HepG2 (cell line): Measurements from ENCODE around the gene NOL4L. TPM values are rescaled to one million over a fixed set of nuclear protein-coding genes. Genes with fewer than 3 reads are reported as not detected.

Experiments used
- ARHGAP35 ChIP-seq: sonication (generic); formaldehyde crosslinking; IDR thresholded peaks from 2 replicates; pipeline ENCODE4 v1.9.0; 2022; ENCODE audit warnings: mild to moderate bottlenecking, inconsistent platforms, moderate library complexity, missing genetic modification reagents, borderline replicate concordance
- ATF2 ChIP-seq: sonication (generic); formaldehyde crosslinking; IDR thresholded peaks from 2 replicates; pipeline ENCODE4 v1.4.0; 2020; ENCODE audit warnings: missing genetic modification reagents
- GATAD2A ChIP-seq: IDR thresholded peaks from 2 replicates; pipeline ENCODE4 v1.6.1; 2016
- GMEB1 ChIP-seq: sonication (generic); formaldehyde crosslinking; IDR thresholded peaks from 2 replicates; pipeline ENCODE4 v1.5.1; 2020; ENCODE audit warnings: missing genetic modification reagents, mild to moderate bottlenecking, borderline replicate concordance
- IRF2 ChIP-seq: IDR thresholded peaks from 2 replicates; pipeline ENCODE4 v1.6.1; 2018; ENCODE audit warnings: missing genetic modification reagents, missing compliant biosample characterization
- JUN ChIP-seq: sonication (generic); formaldehyde crosslinking; IDR thresholded peaks from 2 replicates; pipeline ENCODE4 v1.4.0; 2020; ENCODE audit warnings: mild to moderate bottlenecking, missing genetic modification reagents
- KLF6 ChIP-seq: IDR thresholded peaks from 2 replicates; pipeline ENCODE4 v1.8.0; 2016; ENCODE audit warnings: missing biosample characterization, missing genetic modification reagents
- MIER2 ChIP-seq: IDR thresholded peaks from 2 replicates; pipeline ENCODE4 v1.6.1; 2016; ENCODE audit warnings: missing biosample characterization, missing genetic modification reagents
- NR2F1 ChIP-seq, 2 experiments: fragments of 450-650 bp in 1 of 2; formaldehyde crosslinking in 1 of 2; IDR thresholded peaks; 2 replicates each; pipeline versions ENCODE4 v1.5.0 to v1.6.1; 2016 to 2020; ENCODE audit warnings: mild to moderate bottlenecking in 1 of 2, missing compliant biosample characterization in 1 of 2, missing genetic modification reagents in 1 of 2, moderate library complexity in 1 of 2
- NRL ChIP-seq: sonication (generic); formaldehyde crosslinking; IDR thresholded peaks from 2 replicates; pipeline ENCODE4 v1.5.0; 2020; ENCODE audit warnings: missing genetic modification reagents, mild to moderate bottlenecking, moderate library complexity, borderline replicate concordance
- RXRB ChIP-seq: IDR thresholded peaks from 2 replicates; pipeline ENCODE4 v1.6.1; 2016; ENCODE audit warnings: borderline replicate concordance, missing genetic modification reagents, missing compliant biosample characterization
- SAFB2 ChIP-seq: sonication (generic); formaldehyde crosslinking; IDR thresholded peaks from 2 replicates; pipeline ENCODE4 v1.5.1; 2020; ENCODE audit warnings: missing genetic modification reagents, low read depth, mild to moderate bottlenecking, borderline replicate concordance
- ZBTB42 ChIP-seq: sonication (generic); formaldehyde crosslinking; IDR thresholded peaks from 2 replicates; pipeline ENCODE4 v1.5.0; 2020; ENCODE audit warnings: mild to moderate bottlenecking, missing genetic modification reagents
- ZNF230 ChIP-seq: sonication (generic); formaldehyde crosslinking; IDR thresholded peaks from 2 replicates; pipeline ENCODE4 v1.4.0; 2020; ENCODE audit warnings: mild to moderate bottlenecking, missing genetic modification reagents
- ZNF598 ChIP-seq: sonication (generic); formaldehyde crosslinking; IDR thresholded peaks from 2 replicates; pipeline ENCODE4 v1.5.1; 2020; ENCODE audit warnings: mild to moderate bottlenecking, missing genetic modification reagents, borderline replicate concordance
- ZNF724P ChIP-seq: sonication (generic); formaldehyde crosslinking; IDR thresholded peaks from 2 replicates; pipeline ENCODE4 v1.8.0; 2022; ENCODE audit warnings: missing genetic modification reagents, borderline replicate concordance
- ZNF777 ChIP-seq: sonication (generic); formaldehyde crosslinking; IDR thresholded peaks from 2 replicates; pipeline ENCODE4 v1.4.0; 2020; ENCODE audit warnings: missing genetic modification reagents
- polyA plus RNA-seq, 8 experiments: library from polyadenylated mRNA; depleted of rRNA in 3 of 8; stranded (reverse) in 7 of 8; unstranded in 1 of 8; fragments of >200 nt; fragmentation: Illumina TruSeq in 4 of 8; extraction: Trizol in 4 of 8; gene quantifications; 2 replicates each; pipeline versions ENCODE4 v1.2.1 to v1.2.3, GENCODE V29; 2011 to 2016; ENCODE audit warnings: low read depth in 4 of 8, missing spikeins in 1 of 8, mixed read lengths in 1 of 8; ENCODE audit not compliant: insufficient read depth in 1 of 8
- total RNA-seq, 5 experiments: library from RNA; depleted of rRNA; stranded (reverse); fragments of >200 nt; fragmentation: Illumina TruSeq; extraction: Trizol; gene quantifications; 2 replicates each; pipeline ENCODE4 v1.2.3, GENCODE V29; 2016; ENCODE audit warnings: low read depth in 1 of 5
- TF ChIP-seq, protein P1 (sequence below): sonication (generic); formaldehyde crosslinking; IDR thresholded peaks from 2 replicates; pipeline ENCODE4 v1.5.0; 2020; ENCODE audit warnings: mild to moderate bottlenecking, missing genetic modification reagents
- TF ChIP-seq, protein P2 (sequence below): sonication (generic); formaldehyde crosslinking; IDR thresholded peaks from 2 replicates; pipeline ENCODE4 v1.8.1; 2023; ENCODE audit warnings: mild to moderate bottlenecking, missing genetic modification reagents
- TF ChIP-seq, protein P3 (sequence below): sonication (generic); formaldehyde crosslinking; IDR thresholded peaks from 2 replicates; pipeline ENCODE4 v1.5.0; 2020; ENCODE audit warnings: mild to moderate bottlenecking, missing genetic modification reagents

Gene NOL4L
- total and polyA plus RNA-seq, 2 of the 13 experiments (the other 11 are each of a cell fraction or from before 2014, with no cell fraction given): 16.6 to 35.4 TPM

DNA sequence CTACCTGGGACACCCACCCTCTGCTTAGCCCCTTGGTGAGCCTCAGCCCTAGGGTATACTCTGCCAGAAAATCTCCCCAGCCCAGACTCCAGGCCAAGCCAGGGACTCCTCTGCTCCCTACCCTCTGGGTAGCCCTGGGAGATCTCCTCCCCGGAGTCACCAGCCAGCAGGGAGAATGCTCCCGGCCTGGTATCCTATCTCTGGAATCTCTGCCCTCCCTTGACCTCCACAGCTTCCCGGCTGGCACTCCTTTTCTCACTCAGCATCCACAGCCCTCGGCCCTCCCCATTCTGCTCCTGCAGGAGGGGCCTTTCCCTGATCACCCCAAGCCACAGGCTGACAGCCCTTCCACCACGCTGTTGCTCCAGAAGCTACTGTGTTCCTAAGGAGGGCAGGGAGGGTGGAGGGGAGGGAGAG, 22.6 kb downstream of the NOL4L start (continued):
- TF ChIP-seq SAFB2 (CRISPR knock-in tag) (0 out of 2 replicates have a peak, but pooled peaks have one; percentile 1), ZNF598 (CRISPR knock-in tag) (0 out of 2 replicates have a peak, but pooled peaks have one; percentile 29), IRF2 (CRISPR knock-in tag) (no peak), ARHGAP35 (peak; percentile 49; the same call in 1 of the 2 replicates), GATAD2A (CRISPR knock-in tag) (no peak), NR2F1 (CRISPR knock-in tag; IDR thresholded peaks at IDR 0.05) (peak; percentile 13 to 51; a peak in 3 of 4 replicates), ZNF724P (no peak), MIER2 (CRISPR knock-in tag) (no peak), NRL (CRISPR knock-in tag) (0 out of 2 replicates have a peak, but pooled peaks have one; percentile 18), ZNF777 (CRISPR knock-in tag) (no peak), KLF6 (CRISPR knock-in tag) (no peak), ZBTB42 (peak; percentile 59; the same call in 1 of the 2 replicates), RXRB (CRISPR knock-in tag) (peak; percentile 78), JUN (CRISPR knock-in tag) (peak; percentile 13; the same call in 1 of the 2 replicates), ATF2 (CRISPR knock-in tag) (no peak), GMEB1 (CRISPR knock-in tag) (0 out of 2 replicates have a peak, but pooled peaks have one; percentile 16), ZNF230 (CRISPR knock-in tag) (no peak)
- TF ChIP-seq, protein P1, sequence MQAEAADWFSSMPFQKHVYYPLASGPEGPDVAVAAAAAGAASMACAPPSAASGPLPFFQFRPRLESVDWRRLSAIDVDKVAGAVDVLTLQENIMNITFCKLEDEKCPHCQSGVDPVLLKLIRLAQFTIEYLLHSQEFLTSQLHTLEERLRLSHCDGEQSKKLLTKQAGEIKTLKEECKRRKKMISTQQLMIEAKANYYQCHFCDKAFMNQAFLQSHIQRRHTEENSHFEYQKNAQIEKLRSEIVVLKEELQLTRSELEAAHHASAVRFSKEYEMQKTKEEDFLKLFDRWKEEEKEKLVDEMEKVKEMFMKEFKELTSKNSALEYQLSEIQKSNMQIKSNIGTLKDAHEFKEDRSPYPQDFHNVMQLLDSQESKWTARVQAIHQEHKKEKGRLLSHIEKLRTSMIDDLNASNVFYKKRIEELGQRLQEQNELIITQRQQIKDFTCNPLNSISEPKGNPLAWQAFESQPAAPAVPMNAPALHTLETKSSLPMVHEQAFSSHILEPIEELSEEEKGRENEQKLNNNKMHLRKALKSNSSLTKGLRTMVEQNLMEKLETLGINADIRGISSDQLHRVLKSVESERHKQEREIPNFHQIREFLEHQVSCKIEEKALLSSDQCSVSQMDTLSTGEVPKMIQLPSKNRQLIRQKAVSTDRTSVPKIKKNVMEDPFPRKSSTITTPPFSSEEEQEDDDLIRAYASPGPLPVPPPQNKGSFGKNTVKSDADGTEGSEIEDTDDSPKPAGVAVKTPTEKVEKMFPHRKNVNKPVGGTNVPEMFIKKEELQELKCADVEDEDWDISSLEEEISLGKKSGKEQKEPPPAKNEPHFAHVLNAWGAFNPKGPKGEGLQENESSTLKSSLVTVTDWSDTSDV (CRISPR knock-in tag): peak; percentile 85; the same call in 1 of the 2 replicates
- TF ChIP-seq, protein P2, sequence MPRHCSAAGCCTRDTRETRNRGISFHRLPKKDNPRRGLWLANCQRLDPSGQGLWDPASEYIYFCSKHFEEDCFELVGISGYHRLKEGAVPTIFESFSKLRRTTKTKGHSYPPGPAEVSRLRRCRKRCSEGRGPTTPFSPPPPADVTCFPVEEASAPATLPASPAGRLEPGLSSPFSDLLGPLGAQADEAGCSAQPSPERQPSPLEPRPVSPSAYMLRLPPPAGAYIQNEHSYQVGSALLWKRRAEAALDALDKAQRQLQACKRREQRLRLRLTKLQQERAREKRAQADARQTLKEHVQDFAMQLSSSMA (CRISPR knock-in tag): peak; percentile 8; the same call in 1 of the 2 replicates
- TF ChIP-seq, protein P3, sequence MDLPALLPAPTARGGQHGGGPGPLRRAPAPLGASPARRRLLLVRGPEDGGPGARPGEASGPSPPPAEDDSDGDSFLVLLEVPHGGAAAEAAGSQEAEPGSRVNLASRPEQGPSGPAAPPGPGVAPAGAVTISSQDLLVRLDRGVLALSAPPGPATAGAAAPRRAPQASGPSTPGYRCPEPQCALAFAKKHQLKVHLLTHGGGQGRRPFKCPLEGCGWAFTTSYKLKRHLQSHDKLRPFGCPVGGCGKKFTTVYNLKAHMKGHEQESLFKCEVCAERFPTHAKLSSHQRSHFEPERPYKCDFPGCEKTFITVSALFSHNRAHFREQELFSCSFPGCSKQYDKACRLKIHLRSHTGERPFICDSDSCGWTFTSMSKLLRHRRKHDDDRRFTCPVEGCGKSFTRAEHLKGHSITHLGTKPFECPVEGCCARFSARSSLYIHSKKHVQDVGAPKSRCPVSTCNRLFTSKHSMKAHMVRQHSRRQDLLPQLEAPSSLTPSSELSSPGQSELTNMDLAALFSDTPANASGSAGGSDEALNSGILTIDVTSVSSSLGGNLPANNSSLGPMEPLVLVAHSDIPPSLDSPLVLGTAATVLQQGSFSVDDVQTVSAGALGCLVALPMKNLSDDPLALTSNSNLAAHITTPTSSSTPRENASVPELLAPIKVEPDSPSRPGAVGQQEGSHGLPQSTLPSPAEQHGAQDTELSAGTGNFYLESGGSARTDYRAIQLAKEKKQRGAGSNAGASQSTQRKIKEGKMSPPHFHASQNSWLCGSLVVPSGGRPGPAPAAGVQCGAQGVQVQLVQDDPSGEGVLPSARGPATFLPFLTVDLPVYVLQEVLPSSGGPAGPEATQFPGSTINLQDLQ (CRISPR knock-in tag): no peak
